DOHH2 (cell line): ENCODE measurements around the gene MTRR.

Experiments used
- CTCF ChIP-seq: fragments of 200-600 bp; sonication (generic); IDR thresholded peaks from one replicate; pipeline ENCODE4 v1.5.1; 2014; ENCODE audit warnings: antibody characterized with exemption, mild to moderate bottlenecking, low read depth, low read length; ENCODE audit not compliant: poor library complexity, severe bottlenecking
- EZH2phosphoT487 ChIP-seq: fragments of 200-600 bp; sonication (generic); IDR thresholded peaks from 2 replicates; pipeline ENCODE4 v1.6.1; 2017; ENCODE audit warnings: borderline replicate concordance, mild to moderate bottlenecking, antibody characterized with exemption, low read length, moderate library complexity, mixed read lengths

- TF ChIP-seq CTCF: no peak
- TF ChIP-seq EZH2phosphoT487: no peak
Measured at GRCh38 chr5:7878381-7878873, 9.5 kb downstream of the MTRR start.
